Left renal pelvis (tissue), 4 donors: ENCODE measurements around the gene FFAR2. TPM values are rescaled to one million over a fixed set of nuclear protein-coding genes. Genes with fewer than 3 reads are reported as not detected.
"Not testable (repeated sequence)": the region's sequence is repeated elsewhere in the genome, so short reads cannot be mapped to it uniquely, and the experiment has no call there.

Source experiments
- DNase-seq, 4 donors: peaks; one replicate each; pipeline ENCODE4 v3.0.0-alpha.2; 2013; ENCODE audit warnings: low read depth in 4 of 4, low spot score in 3 of 4
- polyA plus RNA-seq, 4 donors: library from polyadenylated mRNA; unstranded; fragments of 120-200 nt; gene quantifications; one replicate each; pipeline ENCODE4 v1.2.1, GENCODE V29; 2013; ENCODE audit not compliant: insufficient read length in 4 of 4

Gene FFAR2
- polyA plus RNA-seq, 4 donors = 0.19 to 1.4 (median 0.47) TPM

- DNase-seq = not testable (repeated sequence)
Measured at GRCh38 chr19:35423406-35423805, 24.7 kb upstream of the FFAR2 start.

- DNase-seq = no peak
Measured at GRCh38 chr19:35425682-35426081, 22.4 kb upstream of the FFAR2 start.

GRCh38 chr19:35427187-35427586, 20.9 kb upstream of the FFAR2 start:
- DNase-seq = no peak

- DNase-seq = no peak
Measured at GRCh38 chr19:35429698-35430408, 18.2 kb upstream of the FFAR2 start.

GRCh38 chr19:35430409-35431144, 17.5 kb upstream of the FFAR2 start:
- DNase-seq = no peak

- DNase-seq = no peak
Measured at GRCh38 chr19:35431145-35431807, 16.8 kb upstream of the FFAR2 start.

- DNase-seq = no peak
Measured at GRCh38 chr19:35432911-35433310, 15.1 kb upstream of the FFAR2 start.

GRCh38 chr19:35433448-35433847, 14.6 kb upstream of the FFAR2 start:
- no peak for DNase-seq

- no peak for DNase-seq
Measured at GRCh38 chr19:35435896-35436295, 12.2 kb upstream of the FFAR2 start.

GRCh38 chr19:35436477-35437405, 11.3 kb upstream of the FFAR2 start:
- no peak for DNase-seq

GRCh38 chr19:35437406-35437951, 10.6 kb upstream of the FFAR2 start:
- no peak for DNase-seq

- no peak for DNase-seq
Measured at GRCh38 chr19:35438096-35438495, 10.0 kb upstream of the FFAR2 start.

GRCh38 chr19:35438527-35438926, 9.5 kb upstream of the FFAR2 start:
- DNase-seq = no peak

- DNase-seq = no peak
Measured at GRCh38 chr19:35439921-35440320, 8.1 kb upstream of the FFAR2 start.

- DNase-seq = no peak
Measured at GRCh38 chr19:35442091-35442490, 6.0 kb upstream of the FFAR2 start.

- DNase-seq = no peak
Measured at GRCh38 chr19:35444735-35445134, 3.3 kb upstream of the FFAR2 start.

- no peak for DNase-seq
Measured at GRCh38 chr19:35445826-35446593, 2.0 kb upstream of the FFAR2 start.

GRCh38 chr19:35449359-35450043, 1.4 kb downstream of the FFAR2 start:
- no peak for DNase-seq
